HG03460 (cell line): ENCODE measurements around the gene FBXO30.

ENCODE experiments used
- ATAC-seq: cut with Tn5 transposase; IDR thresholded peaks from one replicate; pipeline ENCODE4 v1.9.1; 2021; ENCODE audit not compliant: unreplicated experiment

Gene FBXO30

GRCh38 chr6:145755682-145756081 is 58.9 kb downstream of the FBXO30 start:
- no peak for ATAC-seq

GRCh38 chr6:145752638-145753037 is 62.0 kb downstream of the FBXO30 start:
- ATAC-seq = no peak

- ATAC-seq = peak; percentile 79
Measured at GRCh38 chr6:145749632-145750031, 65.0 kb downstream of the FBXO30 start.

GRCh38 chr6:145745861-145746260 is 68.7 kb downstream of the FBXO30 start:
- ATAC-seq = no peak

- ATAC-seq = no peak
Measured at GRCh38 chr6:145744619-145745018, 70.0 kb downstream of the FBXO30 start.
